RKO (cell line): ENCODE results near the gene C2orf76.

ENCODE experiments used
- DNase-seq: peaks from one replicate; pipeline ENCODE4 v3.0.0-alpha.2; 2016; ENCODE audit warnings: low spot score

Gene C2orf76

GRCh38 chr2:119263656-119264055 is 103.0 kb downstream of the C2orf76 start:
- no peak for DNase-seq

GRCh38 chr2:119263025-119263424 is 103.6 kb downstream of the C2orf76 start:
- no peak for DNase-seq

- no peak for DNase-seq
Observed at GRCh38 chr2:119261493-119262225, 105.0 kb downstream of the C2orf76 start.

DNA sequence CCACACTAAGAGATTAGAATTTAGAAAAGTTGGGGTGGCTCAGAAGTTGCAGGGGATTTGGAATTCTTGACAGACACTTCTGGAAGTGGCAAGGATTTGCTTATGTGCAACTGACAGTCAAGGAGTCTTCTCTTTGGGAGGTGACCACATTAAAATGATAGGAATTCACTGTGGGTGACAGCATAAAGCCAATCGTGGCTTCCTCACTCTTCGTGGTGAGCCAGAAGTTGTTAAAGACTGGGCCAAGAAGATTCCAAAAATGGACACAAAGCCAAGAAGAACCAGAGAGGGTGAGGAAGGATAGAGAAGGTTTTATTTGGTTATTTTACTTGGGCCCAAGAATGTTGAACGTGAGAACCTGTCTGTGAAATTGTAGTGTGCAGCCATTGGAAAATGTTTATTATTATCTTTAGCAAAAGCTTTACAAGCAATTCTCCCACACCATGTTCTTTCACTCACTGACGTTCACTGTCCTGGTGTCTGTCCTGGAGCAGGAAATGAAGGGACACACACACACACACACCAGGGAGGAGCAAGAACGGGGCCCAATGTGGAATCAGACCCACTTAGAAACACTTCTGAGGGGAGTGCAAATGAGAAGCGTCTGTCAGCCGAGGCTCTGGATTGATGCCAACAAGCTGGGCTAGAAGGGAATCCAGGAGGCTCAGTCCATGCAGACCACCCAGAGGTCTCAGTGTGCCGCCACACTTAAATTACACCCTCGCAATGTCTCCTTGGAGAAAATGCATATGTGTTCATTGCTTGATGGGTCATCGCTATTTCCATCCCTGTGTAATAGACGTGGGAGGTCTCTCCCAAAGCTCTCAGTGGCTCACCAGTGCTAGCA is 105.8 kb downstream of the C2orf76 start:
- DNase-seq = no peak

DNA sequence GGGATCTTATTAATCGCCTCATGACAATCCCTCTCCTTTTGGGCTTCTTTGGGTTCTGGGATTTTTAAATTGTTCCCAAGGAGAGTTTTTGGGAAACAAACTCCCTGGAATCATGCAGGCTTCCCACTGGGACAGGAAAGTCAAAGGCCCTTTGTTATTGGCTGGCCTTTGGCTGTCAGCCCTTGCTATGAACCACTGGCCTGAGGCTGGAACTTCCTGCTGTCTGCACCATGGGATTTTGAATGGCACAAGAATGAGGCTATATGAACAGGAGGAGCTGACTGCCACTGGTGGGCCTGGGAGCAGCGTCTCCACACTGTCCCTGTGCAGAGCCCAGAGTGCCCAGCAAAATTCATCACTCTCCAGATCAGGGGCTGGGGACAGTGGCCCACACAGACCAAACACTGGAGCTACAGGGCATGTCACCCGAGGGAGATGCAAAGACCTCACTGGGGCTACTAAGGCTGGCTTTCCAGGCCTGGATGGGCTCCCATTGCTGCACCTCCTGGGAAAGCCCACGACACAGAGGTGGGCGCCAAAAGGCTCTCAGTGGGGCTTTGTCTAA is 107.3 kb downstream of the C2orf76 start:
- DNase-seq = no peak

- DNase-seq = no peak
Observed at GRCh38 chr2:119257198-119257597, 109.4 kb downstream of the C2orf76 start.

DNA sequence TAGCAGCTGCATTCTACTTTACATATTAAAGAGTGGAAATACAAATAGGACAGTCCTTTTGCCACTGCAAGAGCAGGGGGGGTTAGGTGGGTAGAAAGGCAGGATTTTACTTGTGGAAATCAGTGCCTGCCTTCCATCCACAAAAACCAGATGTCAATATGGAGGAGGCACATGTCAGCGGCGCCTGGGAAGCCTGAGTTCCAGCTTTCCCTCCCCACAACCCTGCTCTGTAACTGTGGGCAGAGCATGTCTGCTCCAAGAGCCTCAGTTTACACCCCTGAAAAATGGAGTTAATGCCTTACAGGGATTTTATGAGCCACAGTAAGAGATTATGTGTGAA is 110.1 kb downstream of the C2orf76 start:
- no peak for DNase-seq

- peak; percentile 63 for DNase-seq
Observed at GRCh38 chr2:119255760-119256581, 110.7 kb downstream of the C2orf76 start.

DNA sequence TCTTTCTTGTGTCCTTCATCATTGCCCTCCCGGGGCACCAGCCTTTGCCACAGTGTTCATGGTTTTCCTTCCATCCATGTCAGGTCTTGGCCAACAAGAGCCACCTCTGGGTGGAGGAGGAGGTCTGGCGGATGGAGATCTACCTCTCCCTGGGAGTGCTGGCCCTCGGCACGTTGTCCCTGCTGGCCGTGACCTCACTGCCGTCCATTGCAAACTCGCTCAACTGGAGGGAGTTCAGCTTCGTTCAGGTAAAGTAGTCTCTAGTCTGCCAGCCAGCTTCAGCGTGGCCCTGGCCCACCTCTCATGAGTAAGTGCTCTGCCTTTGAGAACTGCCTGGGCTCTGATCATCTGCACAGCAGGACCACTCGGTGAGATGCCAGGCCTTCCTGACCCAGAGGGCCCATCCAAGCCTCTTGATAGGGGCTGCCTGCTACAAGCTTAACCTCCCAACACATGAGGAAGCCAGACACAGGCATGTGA is 112.0 kb downstream of the C2orf76 start:
- no peak for DNase-seq

DNA sequence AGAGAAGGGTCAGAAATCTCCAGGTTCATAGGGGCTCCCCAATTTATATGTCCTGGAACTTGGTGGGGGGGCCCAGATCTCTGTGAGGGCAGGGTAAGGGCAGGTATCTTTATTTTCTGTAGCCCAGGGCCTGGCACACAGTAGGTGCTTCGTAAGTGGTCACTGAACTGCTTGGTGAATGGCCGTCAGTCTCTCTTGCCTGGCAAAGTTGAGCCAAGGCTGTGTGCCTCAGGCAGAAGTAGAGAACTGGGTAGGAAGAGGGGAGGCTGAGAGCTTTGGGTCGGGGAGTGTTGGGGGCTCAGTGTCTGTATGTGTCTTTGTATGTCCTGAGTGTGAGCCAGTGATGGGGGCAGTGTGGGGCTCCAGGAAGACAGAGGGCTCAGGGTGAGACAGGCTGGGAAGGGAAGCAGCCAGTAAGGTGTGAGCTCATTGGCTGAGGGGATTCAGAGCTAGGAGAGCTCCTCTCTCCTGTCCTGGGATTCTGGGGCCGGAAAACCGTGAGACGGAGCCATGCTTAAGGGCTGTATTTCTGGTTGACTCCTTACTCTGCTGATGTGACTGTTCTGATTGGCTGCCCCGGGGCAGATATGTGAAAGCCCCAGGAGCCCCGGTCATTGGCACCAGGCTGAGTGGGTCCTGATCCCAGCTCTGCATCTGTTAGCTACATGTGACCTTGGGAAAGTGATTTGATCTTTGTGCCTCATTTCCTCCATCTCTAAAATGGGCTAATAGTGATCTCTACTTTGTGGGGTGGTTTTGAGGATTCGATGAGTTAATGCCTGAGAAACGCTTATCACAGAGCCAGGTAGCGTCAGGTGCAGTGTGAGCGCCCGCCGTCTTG is 112.7 kb downstream of the C2orf76 start:
- no peak for DNase-seq

GRCh38 chr2:119253114-119253702 is 113.4 kb downstream of the C2orf76 start:
- no peak for DNase-seq
